ENCODE data around the gene SFR1. TPM values are rescaled to one million over a fixed set of nuclear protein-coding genes. Genes with fewer than 3 reads are reported as not detected.
"Not testable (repeated sequence)": the region's sequence is repeated elsewhere in the genome, so short reads cannot be mapped to it uniquely, and the experiment has no call there.

The SFR1 gene
- total and polyA plus RNA-seq, 8 donors: 9.2 to 11.3 (median 10.1) TPM

- no peak overlapping the region for H3K4me3 ChIP-seq
- ATAC-seq (no peak), DNase-seq (no peak)
- H3K36me3 ChIP-seq: no peaks in the 10 kb centered on the region
- intact Hi-C loops (cut with DNase I): no loop called here
- H3K27ac ChIP-seq: no peak overlapping the region
- H3K9me3 ChIP-seq: peaks cover 0 to 10% of the 10 kb centered on the region in 2 donors
- TF ChIP-seq CTCF (IDR thresholded peaks at IDR 0.05): no peak
- H3K4me1 ChIP-seq: no peaks in the 10 kb centered on the region
- no peaks in the 10 kb centered on the region for H3K27me3 ChIP-seq
These were observed 24.9 kb downstream of the SFR1 start for GRCh38 chr10:104146882-104147281.

- Histone ChIP-seq H3K27ac (no peak overlapping the region), H3K27me3 (no peaks in the 10 kb centered on the region), H3K4me3 (no peak overlapping the region), H3K4me1 (no peaks in the 10 kb centered on the region), H3K9me3 (peaks cover 0 to 19% of the 10 kb centered on the region in 2 donors), H3K36me3 (no peaks in the 10 kb centered on the region)
- intact Hi-C loops (cut with DNase I): no loop called here
- DNase-seq (no peak), ATAC-seq (no peak)
- no peak for TF ChIP-seq CTCF (IDR thresholded peaks at IDR 0.05)
These were observed 28.2 kb downstream of the SFR1 start for GRCh38 chr10:104150139-104150538.

GRCh38 chr10:104151737-104152136, 29.8 kb downstream of the SFR1 start:
- no peak for DNase-seq
- Histone ChIP-seq H3K36me3 (no peaks in the 10 kb centered on the region), H3K27me3 (no peaks in the 10 kb centered on the region), H3K27ac (no peak overlapping the region), H3K4me1 (no peaks in the 10 kb centered on the region), H3K4me3 (no peak overlapping the region), H3K9me3 (peaks cover 0 to 19% of the 10 kb centered on the region in 2 donors)
- intact Hi-C loops (cut with DNase I): no loop called here
- ATAC-seq: no peak
- no peak for TF ChIP-seq CTCF (IDR thresholded peaks at IDR 0.05)

GRCh38 chr10:104155591-104155990, 33.6 kb downstream of the SFR1 start:
- Histone ChIP-seq H3K27ac (no peak overlapping the region), H3K4me3 (no peak overlapping the region), H3K9me3 (peaks cover 0 to 19% of the 10 kb centered on the region in 2 donors), H3K4me1 (no peaks in the 10 kb centered on the region), H3K36me3 (no peaks in the 10 kb centered on the region), H3K27me3 (no peaks in the 10 kb centered on the region)
- no peak for TF ChIP-seq CTCF (IDR thresholded peaks at IDR 0.05)
- ATAC-seq: no peak
- intact Hi-C loops (cut with DNase I): no loop called here
- DNase-seq: no peak

GRCh38 chr10:104170610-104171254, 48.8 kb downstream of the SFR1 start:
- H3K27ac ChIP-seq: no peak overlapping the region
- H3K27me3 ChIP-seq: no peaks in the 10 kb centered on the region
- H3K36me3 ChIP-seq: no peaks in the 10 kb centered on the region
- TF ChIP-seq CTCF (IDR thresholded peaks at IDR 0.05): no peak
- DNase-seq: no peak
- no peak overlapping the region for H3K4me3 ChIP-seq
- no peaks in the 10 kb centered on the region for H3K4me1 ChIP-seq
- intact Hi-C loops (cut with DNase I): no loop called here
- no peak for ATAC-seq
- peaks cover 0 to 4% of the 10 kb centered on the region in 2 donors for H3K9me3 ChIP-seq

GRCh38 chr10:104174136-104174535, 52.2 kb downstream of the SFR1 start:
- H3K4me1 ChIP-seq; H3K36me3 ChIP-seq; H3K4me3 ChIP-seq; intact Hi-C loops (cut with DNase I); H3K9me3 ChIP-seq; H3K27ac ChIP-seq; DNase-seq; H3K27me3 ChIP-seq; ATAC-seq: not testable (repeated sequence)

All from left lung (tissue), 10 donors.